GM12801 (cell line): Measurements from ENCODE around the gene ZNF557.
"Not testable (repeated sequence)": the region's sequence is repeated elsewhere in the genome, so short reads cannot be mapped to it uniquely, and the experiment has no call there.

Experiments
- TF ChIP-seq, protein P1 (sequence below): IDR thresholded peaks from one replicate; pipeline ENCODE4 v1.5.1; 2011; ENCODE audit warnings: control low read depth; ENCODE audit not compliant: insufficient read length; ENCODE audit errors: extremely low read depth

ZNF557 gene

GRCh38 chr19:7069042-7069903, at the start of gene ZNF557:
TSS of gene ZNF557 (plus strand) at chr19:7069703. CDS start at chr19:7075075, 5,372 bp downstream.
- TF ChIP-seq, protein P1, sequence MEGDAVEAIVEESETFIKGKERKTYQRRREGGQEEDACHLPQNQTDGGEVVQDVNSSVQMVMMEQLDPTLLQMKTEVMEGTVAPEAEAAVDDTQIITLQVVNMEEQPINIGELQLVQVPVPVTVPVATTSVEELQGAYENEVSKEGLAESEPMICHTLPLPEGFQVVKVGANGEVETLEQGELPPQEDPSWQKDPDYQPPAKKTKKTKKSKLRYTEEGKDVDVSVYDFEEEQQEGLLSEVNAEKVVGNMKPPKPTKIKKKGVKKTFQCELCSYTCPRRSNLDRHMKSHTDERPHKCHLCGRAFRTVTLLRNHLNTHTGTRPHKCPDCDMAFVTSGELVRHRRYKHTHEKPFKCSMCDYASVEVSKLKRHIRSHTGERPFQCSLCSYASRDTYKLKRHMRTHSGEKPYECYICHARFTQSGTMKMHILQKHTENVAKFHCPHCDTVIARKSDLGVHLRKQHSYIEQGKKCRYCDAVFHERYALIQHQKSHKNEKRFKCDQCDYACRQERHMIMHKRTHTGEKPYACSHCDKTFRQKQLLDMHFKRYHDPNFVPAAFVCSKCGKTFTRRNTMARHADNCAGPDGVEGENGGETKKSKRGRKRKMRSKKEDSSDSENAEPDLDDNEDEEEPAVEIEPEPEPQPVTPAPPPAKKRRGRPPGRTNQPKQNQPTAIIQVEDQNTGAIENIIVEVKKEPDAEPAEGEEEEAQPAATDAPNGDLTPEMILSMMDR = no peak

GRCh38 chr19:7021331-7021730, 48.2 kb upstream of the ZNF557 start, which contains the start of gene MBD3L2B:
TSS of gene MBD3L2B (minus strand) at chr19:7021431. CDS start at chr19:7021397, 34 bp downstream.
- TF ChIP-seq, protein P1 = not testable (repeated sequence)

DNA sequence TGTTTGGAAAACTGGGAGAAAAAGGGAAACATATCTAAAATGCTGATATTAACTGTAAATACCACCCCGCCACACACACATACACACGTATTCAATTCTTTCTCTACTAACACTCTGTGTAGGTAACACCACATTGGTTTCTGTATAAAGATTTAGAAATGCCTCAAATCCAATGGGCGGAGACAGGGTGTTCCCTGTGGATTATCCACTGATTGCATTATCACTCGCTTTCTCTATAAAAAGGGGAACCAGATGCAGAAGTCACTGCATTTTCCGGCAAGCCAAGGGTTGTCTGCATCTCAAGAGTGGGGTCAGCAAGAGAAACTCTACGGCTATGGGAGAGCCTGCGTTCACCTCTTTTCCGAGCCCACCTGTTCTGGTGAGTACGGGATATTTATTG, 39.2 kb upstream of the ZNF557 start, which contains the start of gene MBD3L5:
Gene MBD3L5, plus strand, starts transcription at position 301 of the 400 bp plus-strand sequence. Its CDS starts 34 bp downstream, at position 335.
- TF ChIP-seq, protein P1 = not testable (repeated sequence)

- TF ChIP-seq, protein P1 = not testable (repeated sequence)
Measured at GRCh38 chr19:7040079-7040478, 29.4 kb upstream of the ZNF557 start, which contains the start of gene MBD3L4. TSS of gene MBD3L4 (minus strand) at chr19:7040179. CDS start at chr19:7040144, 35 bp downstream.

GRCh38 chr19:7049021-7049420, 20.5 kb upstream of the ZNF557 start, which contains the start of gene MBD3L2:
TSS of gene MBD3L2 (plus strand) at chr19:7049321. CDS start at chr19:7049374, 53 bp downstream.
- TF ChIP-seq, protein P1 = not testable (repeated sequence)

- TF ChIP-seq, protein P1 = not testable (repeated sequence)
Measured at GRCh38 chr19:7058576-7058975, 10.9 kb upstream of the ZNF557 start, which contains the start of gene MBD3L3. TSS of gene MBD3L3 (minus strand) at chr19:7058676. CDS start at chr19:7058605, 71 bp downstream.

GRCh38 chr19:7063339-7063738, 6.2 kb upstream of the ZNF557 start:
- TF ChIP-seq, protein P1 = no peak
